Measurements from ENCODE around the gene SYTL4.

The SYTL4 gene

GRCh38 chrX:100687546-100687945, 44.4 kb downstream of the SYTL4 start:
- peak; percentile 12 to 53 (median 45) for DNase-seq

GRCh38 chrX:100687128-100687527, 44.8 kb downstream of the SYTL4 start:
- peak; percentile 23 to 43 (median 40) for DNase-seq

GRCh38 chrX:100685997-100686305, 46.0 kb downstream of the SYTL4 start:
- no peak for DNase-seq

GRCh38 chrX:100685284-100685996, 46.5 kb downstream of the SYTL4 start:
- peak; percentile 72 to 84 (median 78) for DNase-seq

GRCh38 chrX:100682939-100683338, 49.0 kb downstream of the SYTL4 start:
- no peak for DNase-seq

- DNase-seq = no peak
Observed at GRCh38 chrX:100681599-100681998, 50.3 kb downstream of the SYTL4 start.

GRCh38 chrX:100680756-100681155, 51.2 kb downstream of the SYTL4 start:
- no peak for DNase-seq

- DNase-seq = no peak
Observed at GRCh38 chrX:100677611-100678181, 54.2 kb downstream of the SYTL4 start.

- peak; percentile 8 to 61 (median 38) for DNase-seq
Observed at GRCh38 chrX:100674705-100675104, 57.2 kb downstream of the SYTL4 start.

- peak; percentile 26 to 51 (median 39) for DNase-seq
Observed at GRCh38 chrX:100673397-100673953, 58.4 kb downstream of the SYTL4 start.

- DNase-seq = no peak
Observed at GRCh38 chrX:100672966-100673365, 59.0 kb downstream of the SYTL4 start.

- DNase-seq = no peak
Observed at GRCh38 chrX:100663642-100664041, 68.3 kb downstream of the SYTL4 start.

GRCh38 chrX:100662796-100663195, 69.1 kb downstream of the SYTL4 start:
- peak in 3 of 4 experiments; percentile 21 to 57 (median 44) for DNase-seq

GRCh38 chrX:100662170-100662569, 69.8 kb downstream of the SYTL4 start:
- no peak for DNase-seq

GRCh38 chrX:100659431-100660137, 72.3 kb downstream of the SYTL4 start:
- DNase-seq = no peak

- peak in 1 of 4 experiments; percentile 22 for DNase-seq
Observed at GRCh38 chrX:100658941-100659381, 73.0 kb downstream of the SYTL4 start.

- DNase-seq = no peak
Observed at GRCh38 chrX:100654261-100654660, 77.7 kb downstream of the SYTL4 start.

GRCh38 chrX:100652266-100652665, 79.7 kb downstream of the SYTL4 start:
- peak in 3 of 4 experiments; percentile 13 to 40 (median 30) for DNase-seq

- DNase-seq = no peak
Observed at GRCh38 chrX:100650841-100651240, 81.1 kb downstream of the SYTL4 start.

GRCh38 chrX:100649550-100650356, 82.2 kb downstream of the SYTL4 start:
- DNase-seq = peak; percentile 58 to 79 (median 72)

- DNase-seq = no peak
Observed at GRCh38 chrX:100648458-100649417, 83.2 kb downstream of the SYTL4 start.
